H9 (cell line): ENCODE measurements around the gene SERPINA3. TPM values are rescaled to one million over a fixed set of nuclear protein-coding genes. Genes with fewer than 3 reads are reported as not detected.

Experiments used
- DNase-seq: peaks from one replicate; pipeline ENCODE4 v3.0.0-alpha.2; 2017
- H2AFZ ChIP-seq: one replicate; pipeline ENCODE4 v1.6.1; 2013; ENCODE audit warnings: mild to moderate bottlenecking, low read length, control low read depth, moderate library complexity
- H2AK5ac ChIP-seq: 2 replicates; pipeline ENCODE4 v1.6.1; 2013; ENCODE audit warnings: low read length, control low read depth, mixed read lengths; ENCODE audit not compliant: insufficient read length
- H2BK120ac ChIP-seq: one replicate; pipeline ENCODE4 v1.6.1; 2013; ENCODE audit warnings: low read depth, mild to moderate bottlenecking, low read length, control low read depth, inconsistent platforms; ENCODE audit not compliant: poor library complexity, severe bottlenecking
- H2BK12ac ChIP-seq: 2 replicates; pipeline ENCODE4 v1.6.1; 2013; ENCODE audit warnings: low read length, control low read depth, mixed read lengths, low read depth; ENCODE audit not compliant: insufficient read length
- H2BK15ac ChIP-seq: 2 replicates; pipeline ENCODE4 v1.6.1; 2013; ENCODE audit warnings: low read depth, low read length, control low read depth
- H2BK20ac ChIP-seq: one replicate; pipeline ENCODE4 v1.6.1; 2013; ENCODE audit warnings: low read depth, mild to moderate bottlenecking, low read length, control low read depth, inconsistent platforms; ENCODE audit not compliant: poor library complexity, severe bottlenecking
- H2BK5ac ChIP-seq: 2 replicates; pipeline ENCODE4 v1.6.1; 2013; ENCODE audit warnings: low read length, control low read depth, mixed read lengths; ENCODE audit not compliant: insufficient read length
- H3K14ac ChIP-seq: 2 replicates; pipeline ENCODE4 v1.6.1; 2013; ENCODE audit warnings: low read length, control low read depth; ENCODE audit not compliant: insufficient read depth
- H3K18ac ChIP-seq: 2 replicates; pipeline ENCODE4 v1.6.1; 2013; ENCODE audit warnings: low read depth, mild to moderate bottlenecking, mixed read lengths, low read length, control low read depth; ENCODE audit not compliant: insufficient read length
- H3K23ac ChIP-seq: 2 replicates; pipeline ENCODE4 v1.6.1; 2013; ENCODE audit warnings: low read length, control low read depth, mixed read lengths, low read depth; ENCODE audit not compliant: insufficient read length
- H3K23me2 ChIP-seq: 2 replicates; pipeline ENCODE4 v1.6.1; 2013; ENCODE audit warnings: low read depth, mild to moderate bottlenecking, mixed read lengths, low read length, control low read depth; ENCODE audit not compliant: insufficient read length, poor library complexity, severe bottlenecking
- H3K27ac ChIP-seq: 2 replicates; pipeline ENCODE4 v1.5.1; 2013; ENCODE audit warnings: low read length, control low read depth, mixed read lengths, low read depth; ENCODE audit not compliant: insufficient read length
- H3K27me3 ChIP-seq: 2 replicates; pipeline ENCODE4 v1.6.1; 2013; ENCODE audit warnings: low read length, control low read depth, inconsistent platforms; ENCODE audit not compliant: insufficient read depth
- H3K4ac ChIP-seq: 2 replicates; pipeline ENCODE4 v1.6.1; 2013; ENCODE audit warnings: low read depth, mild to moderate bottlenecking, control low read depth, inconsistent platforms, low read length, moderate library complexity
- H3K4me1 ChIP-seq: 2 replicates; pipeline ENCODE4 v1.6.1; 2013; ENCODE audit warnings: low read length, control low read depth, inconsistent platforms; ENCODE audit not compliant: insufficient read depth
- H3K4me2 ChIP-seq: 2 replicates; pipeline ENCODE4 v1.6.1; 2013; ENCODE audit warnings: low read length, control low read depth, mixed read lengths; ENCODE audit not compliant: insufficient read length, insufficient read depth
- H3K56ac ChIP-seq: 2 replicates; pipeline ENCODE4 v1.6.1; 2013; ENCODE audit warnings: low read depth, mild to moderate bottlenecking, mixed read lengths, low read length, control low read depth; ENCODE audit not compliant: insufficient read length
- H3K79me1 ChIP-seq: 2 replicates; pipeline ENCODE4 v1.6.1; 2013; ENCODE audit warnings: low read depth, mild to moderate bottlenecking, moderate library complexity, low read length, control low read depth, inconsistent platforms; ENCODE audit not compliant: insufficient read depth, poor library complexity, severe bottlenecking
- H3K79me2 ChIP-seq: 2 replicates; pipeline ENCODE4 v1.6.1; 2013; ENCODE audit warnings: low read length, control low read depth, inconsistent platforms; ENCODE audit not compliant: insufficient read depth
- H3K9ac ChIP-seq: 2 replicates; pipeline ENCODE4 v1.6.1; 2013; ENCODE audit warnings: low read length, control low read depth, mixed read lengths; ENCODE audit not compliant: insufficient read length; ENCODE audit errors: extremely low read depth
- H3K9me3 ChIP-seq: one replicate; pipeline ENCODE4 v1.6.1; 2013; ENCODE audit warnings: low read depth, low read length, inconsistent platforms; ENCODE audit not compliant: control insufficient read depth
- H3T11ph ChIP-seq: one replicate; pipeline ENCODE4 v1.6.1; 2013; ENCODE audit warnings: mild to moderate bottlenecking, low read length, control low read depth, inconsistent platforms
- H4K20me1 ChIP-seq: one replicate; pipeline ENCODE4 v1.6.1; 2013; ENCODE audit not compliant: control insufficient read depth, insufficient read length, insufficient read depth
- H4K5ac ChIP-seq: 2 replicates; pipeline ENCODE4 v1.6.1; 2013; ENCODE audit warnings: low read depth, mild to moderate bottlenecking, mixed read lengths, low read length, control low read depth; ENCODE audit not compliant: insufficient read length
- H4K8ac ChIP-seq: replicated peaks from 2 replicates; pipeline ENCODE4 v1.6.1; 2013; ENCODE audit warnings: low read length, control low read depth, mixed read lengths, low read depth; ENCODE audit not compliant: insufficient read length
- H4K91ac ChIP-seq: 2 replicates; pipeline ENCODE4 v1.6.1; 2013; ENCODE audit warnings: low read depth, mild to moderate bottlenecking, moderate library complexity, mixed read lengths, low read length, control low read depth; ENCODE audit not compliant: insufficient read length
- H3K27ac Mint-ChIP-seq, 3 experiments: 2 replicates in 2 of 3; 3 replicates in 1 of 3; pipeline ENCODE4 v1.8.0; 2020 to 2021; ENCODE audit warnings: mixed read lengths in 3 of 3, mild to moderate bottlenecking in 1 of 3, moderate library complexity in 1 of 3
- H3K27me3 Mint-ChIP-seq: 2 replicates; pipeline ENCODE4 v1.8.0; 2021; ENCODE audit warnings: low read depth, mild to moderate bottlenecking, moderate library complexity, mixed read lengths
- H3K36me3 Mint-ChIP-seq, 3 experiments: 2 replicates in 2 of 3; 3 replicates in 1 of 3; pipeline ENCODE4 v1.8.0; 2020 to 2021; ENCODE audit warnings: low read depth in 3 of 3, mixed read lengths in 3 of 3; ENCODE audit not compliant: insufficient read depth in 1 of 3
- H3K4me1 Mint-ChIP-seq, 2 experiments: 2 replicates each; pipeline ENCODE4 v1.8.0; 2020; ENCODE audit warnings: mixed read lengths in 2 of 2
- H3K4me3 Mint-ChIP-seq, 2 experiments: 2 replicates in 1 of 2; 3 replicates in 1 of 2; pipeline ENCODE4 v1.8.0; 2020 to 2021; ENCODE audit warnings: mild to moderate bottlenecking in 2 of 2, mixed read lengths in 2 of 2, moderate library complexity in 1 of 2
- H3K9me3 Mint-ChIP-seq, 2 experiments: 2 replicates in 1 of 2; 3 replicates in 1 of 2; pipeline ENCODE4 v1.8.0; 2020; ENCODE audit warnings: mild to moderate bottlenecking in 2 of 2, mixed read lengths in 2 of 2, moderate library complexity in 1 of 2
- WGBS: extraction: QIAGEN DNeasy Blood & Tissue Kit; methylation state at CpG from one replicate; pipeline ENCODE4 v1.1.7; 2013; ENCODE audit warnings: missing lambda C conversion rate, low lambda C conversion rate, mixed read lengths; ENCODE audit not compliant: insufficient read length; ENCODE audit errors: extremely low coverage; 5-methylcytosine and 5-hydroxymethylcytosine counted together
- total RNA-seq: library from RNA; stranded (reverse); gene quantifications from 2 replicates; pipeline ENCODE4 v1.2.1, GENCODE V29; 2021
- TF ChIP-seq, protein P1 (sequence below): fragments of 200-600 bp; sonication (generic); conservative IDR thresholded peaks from 3 replicates; pipeline ENCODE4 v1.8.0; 2021; ENCODE audit warnings: antibody characterized with exemption, mild to moderate bottlenecking

Gene SERPINA3
- total RNA-seq, 1 experiment from 2014 or later = not detected

DNA sequence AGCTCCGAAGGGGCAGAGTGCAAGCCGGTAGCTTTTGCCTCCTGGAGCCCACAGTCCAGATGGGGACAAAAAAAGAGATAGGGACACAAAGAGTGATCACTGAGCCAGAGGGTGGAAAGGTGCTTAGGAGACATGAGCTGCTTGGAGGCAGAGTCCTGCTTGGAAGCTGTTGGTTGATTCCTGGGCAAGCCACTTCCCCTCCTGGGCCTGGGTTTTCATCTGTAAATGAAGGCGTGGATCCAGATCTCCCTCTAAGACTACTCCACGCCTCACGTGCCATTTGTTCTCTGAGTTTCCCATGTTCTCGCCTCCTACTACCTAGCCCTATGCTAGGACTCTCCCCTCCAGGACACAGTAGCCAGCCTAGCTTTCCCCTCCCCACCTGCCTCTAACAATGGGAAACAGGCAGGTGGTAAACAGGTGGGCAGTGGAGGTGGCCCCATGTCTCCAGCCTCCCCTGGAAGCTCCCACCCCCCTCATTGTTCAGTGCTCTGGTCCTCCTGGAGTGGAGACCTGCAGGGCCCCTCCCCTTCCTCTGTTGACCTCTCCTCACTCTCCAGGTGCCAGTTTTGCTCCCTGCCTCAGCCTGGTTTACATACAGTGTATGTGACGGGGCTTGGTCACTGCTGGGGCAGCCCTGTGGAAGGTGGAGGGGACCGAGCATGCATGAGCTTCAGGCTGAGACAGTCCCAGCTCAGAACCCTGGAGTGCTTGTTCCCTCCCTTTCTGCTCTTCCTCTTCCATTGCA, 3.8 kb downstream of the SERPINA3 start:
- Histone ChIP-seq H4K20me1 (no peaks in the 10 kb centered on the region), H3K56ac (no peak overlapping the region), H2AFZ (no peak overlapping the region)

More for the DNA sequence above, 3.8 kb downstream of the SERPINA3 start:
- Mint-ChIP-seq H3K27ac (no peak overlapping the region; a peak in 1 of 7 replicates), H3K4me3 (no peak overlapping the region), H3K4me1 (peaks cover 8 to 14% of the 10 kb centered on the region in 2 experiments), H3K36me3 (peaks cover 2 to 25% (median 14%) of the 10 kb centered on the region in 3 experiments; a peak in 6 of 7 replicates), H3K27me3 (peaks cover 13% of the 10 kb centered on the region), H3K9me3 (peaks cover 35 to 40% of the 10 kb centered on the region in 2 experiments)
- Histone ChIP-seq H2AK5ac (no peak overlapping the region), H3K4me1 (no peaks in the 10 kb centered on the region), H2BK15ac (no peak overlapping the region), H2BK120ac (no peak overlapping the region), H3K27ac (no peak overlapping the region), H2BK20ac (no peak overlapping the region), H3K9me3 (peaks cover 9% of the 10 kb centered on the region), H2BK5ac (no peak overlapping the region), H3K4ac (no peak overlapping the region), H4K8ac (no peak overlapping the region), H3K4me2 (no peak overlapping the region), H4K5ac (no peak overlapping the region), H4K91ac (no peak overlapping the region), H3K27me3 (no peaks in the 10 kb centered on the region), H3K9ac (no peak overlapping the region), H3K23me2 (no peaks in the 10 kb centered on the region), H3K79me2 (no peaks in the 10 kb centered on the region), H3T11ph (no peak overlapping the region), H3K79me1 (no peaks in the 10 kb centered on the region), H3K23ac (no peak overlapping the region), H2BK12ac (no peak overlapping the region), H3K18ac (no peak overlapping the region), H3K14ac (no peak overlapping the region; the same call in 1 of the 2 replicates)
- TF ChIP-seq, protein P1, sequence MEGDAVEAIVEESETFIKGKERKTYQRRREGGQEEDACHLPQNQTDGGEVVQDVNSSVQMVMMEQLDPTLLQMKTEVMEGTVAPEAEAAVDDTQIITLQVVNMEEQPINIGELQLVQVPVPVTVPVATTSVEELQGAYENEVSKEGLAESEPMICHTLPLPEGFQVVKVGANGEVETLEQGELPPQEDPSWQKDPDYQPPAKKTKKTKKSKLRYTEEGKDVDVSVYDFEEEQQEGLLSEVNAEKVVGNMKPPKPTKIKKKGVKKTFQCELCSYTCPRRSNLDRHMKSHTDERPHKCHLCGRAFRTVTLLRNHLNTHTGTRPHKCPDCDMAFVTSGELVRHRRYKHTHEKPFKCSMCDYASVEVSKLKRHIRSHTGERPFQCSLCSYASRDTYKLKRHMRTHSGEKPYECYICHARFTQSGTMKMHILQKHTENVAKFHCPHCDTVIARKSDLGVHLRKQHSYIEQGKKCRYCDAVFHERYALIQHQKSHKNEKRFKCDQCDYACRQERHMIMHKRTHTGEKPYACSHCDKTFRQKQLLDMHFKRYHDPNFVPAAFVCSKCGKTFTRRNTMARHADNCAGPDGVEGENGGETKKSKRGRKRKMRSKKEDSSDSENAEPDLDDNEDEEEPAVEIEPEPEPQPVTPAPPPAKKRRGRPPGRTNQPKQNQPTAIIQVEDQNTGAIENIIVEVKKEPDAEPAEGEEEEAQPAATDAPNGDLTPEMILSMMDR = no peak
- no peak for DNase-seq
- WGBS = no CpG with 5 or more reads among the region's 8 CpGs
